A673 (cell line): ENCODE results near the gene RNU7-1. TPM values are rescaled to one million over a fixed set of nuclear protein-coding genes. Genes with fewer than 3 reads are reported as not detected.
A peak's percentile ranks its signal among the peaks of the same experiment; 100 is the strongest.
"Not testable (repeated sequence)": the region's sequence is repeated elsewhere in the genome, so short reads cannot be mapped to it uniquely, and the experiment has no call there.

Experiments
- BruUV-seq: library from RNA; stranded (reverse); fragments of 400-500 nt; replicated peaks from 2 replicates; lab custom pipeline; 2021; lab: Mats Ljungman, UMichigan
- CTCF ChIA-PET: fragments of 300-600 bp; sonication (Branson Sonifier 250); formaldehyde crosslinking; loops from one replicate; lab custom pipeline; 2022; ENCODE audit warnings: antibody characterized with exemption; lab: Charles Lee
- POLR2A ChIA-PET: fragments of 300-600 bp; sonication (Branson Sonifier 250); formaldehyde crosslinking; loops from one replicate; lab custom pipeline; 2022; ENCODE audit warnings: antibody characterized with exemption; ENCODE audit not compliant: low non-redundant PET; lab: Charles Lee
- DNase-seq: peaks from one replicate; pipeline ENCODE4 v3.0.0-alpha.2; 2015; ENCODE audit warnings: low spot score
- H3K27ac ChIP-seq: fragments of 200-600 bp; sonication (generic); 2 replicates; pipeline ENCODE4 v1.5.1; 2016; ENCODE audit warnings: mixed run types, low read depth, mild to moderate bottlenecking, mixed read lengths, antibody characterized with exemption, low read length; ENCODE audit not compliant: poor library complexity, severe bottlenecking
- H3K27me3 ChIP-seq: fragments of 200-600 bp; sonication (generic); replicated peaks from 2 replicates; pipeline ENCODE4 v1.6.1; 2017; ENCODE audit warnings: mixed run types, low read depth, mild to moderate bottlenecking, mixed read lengths, antibody characterized with exemption, low read length; ENCODE audit not compliant: insufficient read depth, poor library complexity
- H3K36me3 ChIP-seq: fragments of 200-600 bp; sonication (generic); 2 replicates; pipeline ENCODE4 v1.6.1; 2016; ENCODE audit warnings: mixed run types, mild to moderate bottlenecking, mixed read lengths, antibody characterized with exemption, low read length; ENCODE audit not compliant: insufficient read depth, poor library complexity, severe bottlenecking
- H3K4me1 ChIP-seq: fragments of 200-600 bp; sonication (generic); 2 replicates; pipeline ENCODE4 v1.6.1; 2017; ENCODE audit warnings: mixed run types, mild to moderate bottlenecking, mixed read lengths, antibody characterized with exemption, low read length; ENCODE audit not compliant: insufficient read depth, poor library complexity, severe bottlenecking
- H3K4me3 ChIP-seq: fragments of 200-600 bp; sonication (generic); 2 replicates; pipeline ENCODE4 v1.5.1; 2016; ENCODE audit warnings: low read depth, mixed run types, mild to moderate bottlenecking, mixed read lengths, low read length; ENCODE audit not compliant: poor library complexity, severe bottlenecking
- H3K9me3 ChIP-seq: fragments of 200-600 bp; sonication (generic); 2 replicates; pipeline ENCODE4 v1.6.1; 2016; ENCODE audit warnings: mixed run types, low read depth, mild to moderate bottlenecking, mixed read lengths, antibody characterized with exemption, low read length; ENCODE audit not compliant: poor library complexity, severe bottlenecking
- CTCF ChIP-seq: fragments of 300-800, 200-600 bp; sonication (generic); conservative IDR thresholded peaks from 2 replicates; pipeline ENCODE4 v1.5.1; 2017; ENCODE audit warnings: low read depth, mild to moderate bottlenecking, antibody characterized with exemption, low read length, moderate library complexity, mixed read lengths
- EZH2 ChIP-seq: fragments of 200-600 bp; sonication (generic); IDR thresholded peaks from 2 replicates; pipeline ENCODE4 v1.6.1; 2017; ENCODE audit warnings: borderline replicate concordance, low read depth, mild to moderate bottlenecking, mixed read lengths, antibody characterized with exemption, low read length; ENCODE audit not compliant: poor library complexity, severe bottlenecking
- intact Hi-C: fragments of 100-400 bp; cut with micrococcal nuclease; formaldehyde crosslinking; loops from one replicate; pipeline ENCODE4 v1.10.0; 2022; ENCODE audit not compliant: unreplicated experiment
- total RNA-seq: library from RNA; stranded (reverse); gene quantifications from 2 replicates; pipeline ENCODE4 v1.2.3, GENCODE V29; 2021

Gene RNU7-1
- total RNA-seq, 1 experiment from 2014 or later = not detected

GRCh38 chr12:6904280-6905276 is 39.0 kb upstream of the RNU7-1 start, which contains the start of gene LRRC23:
Gene LRRC23, plus strand, starts transcription at chr12:6904822. Its CDS starts 812 bp downstream, at chr12:6905634.
- intact Hi-C loops = loop anchor here (2.0 kb wide), 1 partner anchor 32 kb away; the partner anchor contains the start of gene SPSB2
- H3K36me3 ChIP-seq = no peaks in the 10 kb centered on the region
- POLR2A ChIA-PET = no interaction called here
- H3K9me3 ChIP-seq = no peaks in the 10 kb centered on the region
- H3K27ac ChIP-seq = peak within 1 kb of the TSS; percentile 63
- no peak for TF ChIP-seq EZH2
- TF ChIP-seq CTCF = no peak
- no peaks in the 10 kb centered on the region for H3K27me3 ChIP-seq
- no TSS peak for BruUV-seq
- peak within 1 kb of the TSS; percentile 56 for H3K4me3 ChIP-seq
- CTCF ChIA-PET = interaction anchor here (0.6 kb wide), 1 partner anchor 33 kb away, joined by 4 read pairs; no protein-coding TSS in a partner anchor
- DNase-seq = peak; percentile 98
- H3K4me1 ChIP-seq = peaks cover 7% of the 10 kb centered on the region

- ChIA-PET CTCF (no interaction called here), POLR2A (no interaction called here)
Observed at GRCh38 chr12:6905414-6906040, 38.1 kb upstream of the RNU7-1 start.

GRCh38 chr12:6908141-6908540 is 35.5 kb upstream of the RNU7-1 start:
- H3K36me3 ChIP-seq, intact Hi-C loops, BruUV-seq, CTCF ChIA-PET, H3K4me3 ChIP-seq, DNase-seq, H3K4me1 ChIP-seq, H3K27me3 ChIP-seq, H3K9me3 ChIP-seq, H3K27ac ChIP-seq, POLR2A ChIA-PET: not testable (repeated sequence)

More at GRCh38 chr12:6905414-6906040, 38.1 kb upstream of the RNU7-1 start:
- DNase-seq = no peak
- TF ChIP-seq CTCF (no peak), EZH2 (no peak)
- Histone ChIP-seq H3K27ac (peak overlapping the region; percentile 63), H3K9me3 (no peaks in the 10 kb centered on the region), H3K27me3 (no peaks in the 10 kb centered on the region), H3K36me3 (no peaks in the 10 kb centered on the region), H3K4me3 (peak overlapping the region; percentile 56), H3K4me1 (peaks cover 7% of the 10 kb centered on the region)
- intact Hi-C loops = loop anchor here (2.0 kb wide), 1 partner anchor 33 kb away; the partner anchor contains the start of gene SPSB2
- BruUV-seq = no TSS peak
